Keratinocyte (primary cell): ENCODE data around the gene MTHFD1L. TPM values are rescaled to one million over a fixed set of nuclear protein-coding genes. Genes with fewer than 3 reads are reported as not detected.

ENCODE experiments used
- DNase-seq: peaks from one replicate; pipeline ENCODE4 v3.0.0-alpha.2; 2011; ENCODE audit warnings: low read depth, missing footprints, low spot score
- FAIRE-seq: peaks from 2 replicates; lab custom pipeline; 2011; peaks lifted over from hg19 to GRCh38; lab: Jason Lieb, UNC
- H2AFZ ChIP-seq: 2 replicates; pipeline ENCODE4 v1.6.0; 2012; ENCODE audit warnings: low read length, control low read depth, inconsistent platforms; ENCODE audit not compliant: control insufficient read depth
- H3K27ac ChIP-seq: 2 replicates; pipeline ENCODE4 v1.5.1; 2011; ENCODE audit warnings: low read length; ENCODE audit not compliant: control insufficient read depth, insufficient read depth
- H3K27me3 ChIP-seq: 3 replicates; pipeline ENCODE4 v1.6.0; 2011; ENCODE audit warnings: low read length; ENCODE audit not compliant: control insufficient read depth, insufficient read depth; ENCODE audit errors: extremely low read depth
- H3K36me3 ChIP-seq, 2 experiments: 2 replicates in 1 of 2; 3 replicates in 1 of 2; pipeline ENCODE4 v1.5.1; 2011; ENCODE audit warnings: low read length in 2 of 2, mild to moderate bottlenecking in 1 of 2; ENCODE audit not compliant: control insufficient read depth in 2 of 2, insufficient read depth in 2 of 2; ENCODE audit errors: extremely low read depth in 1 of 2
- H3K4me1 ChIP-seq: 3 replicates; pipeline ENCODE4 v1.5.1; 2011; ENCODE audit warnings: low read length; ENCODE audit not compliant: control insufficient read depth, insufficient read depth; ENCODE audit errors: extremely low read depth
- H3K4me2 ChIP-seq: 3 replicates; pipeline ENCODE4 v1.6.0; 2011; ENCODE audit warnings: low read depth, low read length; ENCODE audit not compliant: control insufficient read depth, insufficient read depth; ENCODE audit errors: extremely low read depth
- H3K4me3 ChIP-seq, 3 experiments: fragments of 200-600 bp in 1 of 3; sonication (generic) in 1 of 3; 2 replicates in 2 of 3; 3 replicates in 1 of 3; pipeline ENCODE4 v1.5.1; 2011 to 2016; ENCODE audit warnings: low read length in 3 of 3, mild to moderate bottlenecking in 3 of 3, control low read depth in 2 of 3, inconsistent platforms in 1 of 3, low read depth in 1 of 3, mixed read lengths in 1 of 3, mixed run types in 1 of 3, moderate library complexity in 1 of 3; ENCODE audit not compliant: control insufficient read depth in 2 of 3, insufficient read depth in 2 of 3; ENCODE audit errors: extremely low read depth in 1 of 3
- H3K79me2 ChIP-seq: 2 replicates; pipeline ENCODE4 v1.6.0; 2012; ENCODE audit warnings: low read length; ENCODE audit not compliant: control insufficient read depth, insufficient read depth
- H3K9ac ChIP-seq: 3 replicates; pipeline ENCODE4 v1.6.0; 2011; ENCODE audit warnings: low read length; ENCODE audit not compliant: control insufficient read depth, insufficient read depth; ENCODE audit errors: extremely low read depth
- H3K9me1 ChIP-seq: 3 replicates; pipeline ENCODE4 v1.6.0; 2011; ENCODE audit warnings: low read length; ENCODE audit not compliant: control insufficient read depth, insufficient read depth; ENCODE audit errors: extremely low read depth
- H3K9me3 ChIP-seq: 2 replicates; pipeline ENCODE4 v1.5.1; 2012; ENCODE audit warnings: low read depth, low read length; ENCODE audit not compliant: control insufficient read depth
- H4K20me1 ChIP-seq: 3 replicates; pipeline ENCODE4 v1.6.0; 2011; ENCODE audit warnings: low read length; ENCODE audit not compliant: control insufficient read depth, insufficient read depth; ENCODE audit errors: extremely low read depth
- EZH2 ChIP-seq: IDR thresholded peaks from one replicate; pipeline ENCODE4 v1.6.1; 2012; ENCODE audit warnings: inconsistent platforms, mild to moderate bottlenecking, low read length, moderate library complexity
- dilution Hi-C: fragments of 300-500 bp; cut with MboI; formaldehyde crosslinking; loops from one replicate; pipeline ENCODE4 v1.7.0; 2020; ENCODE audit warnings: low sequenced_read_pairs; ENCODE audit not compliant: extremely low pct_ligation_motif_present
- polyA plus RNA-seq, 5 experiments: library from polyadenylated mRNA; depleted of rRNA in 3 of 5; stranded (reverse) in 3 of 5; stranded (forward) in 1 of 5; unstranded in 1 of 5; fragments of >200 nt; gene quantifications; 1 replicate in 1 of 5; 2 replicates in 3 of 5; 3 replicates in 1 of 5; pipeline versions ENCODE4 v1.2.1 to v1.2.3, GENCODE V29; 2011 to 2012; ENCODE audit warnings: missing spikeins in 2 of 5, low read depth in 1 of 5, low replicate concordance in 1 of 5
- small RNA-seq, 3 experiments: library from RNA; depleted of rRNA; stranded (forward); fragments of <200 nt; gene quantifications; one replicate each; pipeline ENCODE3, GENCODE V24; 2012; ENCODE audit warnings: low read depth in 3 of 3, low replicate concordance in 1 of 3; ENCODE audit not compliant: insufficient read length in 3 of 3
- TF ChIP-seq, protein P1 (sequence below), 3 experiments: IDR thresholded peaks in 1 of 3; conservative IDR thresholded peaks in 1 of 3; optimal IDR thresholded peaks in 1 of 3; 2 replicates in 2 of 3; 3 replicates in 1 of 3; pipeline versions ENCODE3 to v1.5.1; 2011; ENCODE audit warnings: low read length in 3 of 3, mild to moderate bottlenecking in 3 of 3, moderate library complexity in 2 of 3, control low read depth in 1 of 3, inconsistent platforms in 1 of 3; ENCODE audit not compliant: insufficient read depth in 2 of 3; ENCODE audit errors: extremely low read depth in 1 of 3

Gene MTHFD1L
- polyA plus RNA-seq, 1 donor (not counting 4 experiments of a cell fraction or from before 2014, with no cell fraction given): 38.0 TPM

- Histone ChIP-seq H3K9me3 (no peaks in the 10 kb centered on the region), H3K79me2 (no peaks in the 10 kb centered on the region), H4K20me1 (no peaks in the 10 kb centered on the region), H3K4me1 (peaks cover 7% of the 10 kb centered on the region), H3K4me3 (no peak overlapping the region), H3K9me1 (no peaks in the 10 kb centered on the region), H3K27ac (no peak overlapping the region), H3K36me3 (no peaks in the 10 kb centered on the region), H3K4me2 (peak overlapping the region; percentile 16), H3K27me3 (no peaks in the 10 kb centered on the region), H2AFZ (peak overlapping the region; percentile 30), H3K9ac (no peak overlapping the region)
- TF ChIP-seq EZH2: no peak
- TF ChIP-seq, protein P1, sequence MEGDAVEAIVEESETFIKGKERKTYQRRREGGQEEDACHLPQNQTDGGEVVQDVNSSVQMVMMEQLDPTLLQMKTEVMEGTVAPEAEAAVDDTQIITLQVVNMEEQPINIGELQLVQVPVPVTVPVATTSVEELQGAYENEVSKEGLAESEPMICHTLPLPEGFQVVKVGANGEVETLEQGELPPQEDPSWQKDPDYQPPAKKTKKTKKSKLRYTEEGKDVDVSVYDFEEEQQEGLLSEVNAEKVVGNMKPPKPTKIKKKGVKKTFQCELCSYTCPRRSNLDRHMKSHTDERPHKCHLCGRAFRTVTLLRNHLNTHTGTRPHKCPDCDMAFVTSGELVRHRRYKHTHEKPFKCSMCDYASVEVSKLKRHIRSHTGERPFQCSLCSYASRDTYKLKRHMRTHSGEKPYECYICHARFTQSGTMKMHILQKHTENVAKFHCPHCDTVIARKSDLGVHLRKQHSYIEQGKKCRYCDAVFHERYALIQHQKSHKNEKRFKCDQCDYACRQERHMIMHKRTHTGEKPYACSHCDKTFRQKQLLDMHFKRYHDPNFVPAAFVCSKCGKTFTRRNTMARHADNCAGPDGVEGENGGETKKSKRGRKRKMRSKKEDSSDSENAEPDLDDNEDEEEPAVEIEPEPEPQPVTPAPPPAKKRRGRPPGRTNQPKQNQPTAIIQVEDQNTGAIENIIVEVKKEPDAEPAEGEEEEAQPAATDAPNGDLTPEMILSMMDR (optimal IDR thresholded peaks at IDR 0.05 in 1 of 3, IDR thresholded peaks at IDR 0.05 in 1 of 3, conservative IDR thresholded peaks at IDR 0.05 in 1 of 3; ENCODE audit: extremely low read depth in 1 of 3, insufficient read depth in 2 of 3, low read length in 3 of 3): no peak
- dilution Hi-C loops: no loop called here
- peak; percentile 89 for FAIRE-seq
- DNase-seq: no peak
These were observed 282.6 kb downstream of the MTHFD1L start for GRCh38 chr6:151148111-151148510.

- no peak for FAIRE-seq
- Histone ChIP-seq H3K79me2 (no peaks in the 10 kb centered on the region), H3K9me3 (no peaks in the 10 kb centered on the region), H3K4me2 (no peak overlapping the region), H3K27ac (no peak overlapping the region), H4K20me1 (no peaks in the 10 kb centered on the region), H3K9me1 (no peaks in the 10 kb centered on the region), H2AFZ (no peak overlapping the region), H3K36me3 (no peaks in the 10 kb centered on the region), H3K9ac (no peak overlapping the region), H3K27me3 (no peaks in the 10 kb centered on the region), H3K4me1 (peaks cover 7% of the 10 kb centered on the region), H3K4me3 (no peak overlapping the region)
- no peak for TF ChIP-seq EZH2
- TF ChIP-seq, protein P1 (optimal IDR thresholded peaks at IDR 0.05 in 1 of 3, IDR thresholded peaks at IDR 0.05 in 1 of 3, conservative IDR thresholded peaks at IDR 0.05 in 1 of 3; ENCODE audit: extremely low read depth in 1 of 3, insufficient read depth in 2 of 3, low read length in 3 of 3): no peak
- DNase-seq: no peak
- dilution Hi-C loops: no loop called here
These were observed 284.3 kb downstream of the MTHFD1L start for GRCh38 chr6:151149793-151150192.

Small RNA genes within 50 kb of the gene (small RNA-seq; reads per million reads assigned to genes)
- 0 reads per million in 3 experiments for gene RNU6-302P
